Measurements from ENCODE around the gene CES1.
"Not testable (repeated sequence)": the region's sequence is repeated elsewhere in the genome, so short reads cannot be mapped to it uniquely, and the experiment has no call there.

Gene CES1

GRCh38 chr16:55832773-55833691 lies at the start of gene CES1:
CES1 (minus strand) TSS chr16:55833096; CDS start chr16:55833055, 41 bp downstream.
- DNase-seq (ENCODE audit: low read depth in 2 of 2, low spot score in 1 of 2), result no peak

- DNase-seq (ENCODE audit: low read depth in 2 of 2, low spot score in 1 of 2), result no peak
These were observed 44.0 kb upstream of the CES1 start for GRCh38 chr16:55876854-55877253.

GRCh38 chr16:55875273-55875672 lies 42.4 kb upstream of the CES1 start, which contains the start of gene CES5A:
CES5A (minus strand) TSS chr16:55875373; CDS start chr16:55875221, 152 bp downstream.
- no peak for DNase-seq (ENCODE audit: low read depth in 2 of 2, low spot score in 1 of 2)

GRCh38 chr16:55873122-55873521 lies 40.2 kb upstream of the CES1 start:
- DNase-seq (ENCODE audit: low read depth in 2 of 2, low spot score in 1 of 2), result no peak

GRCh38 chr16:55872130-55872529 lies 39.2 kb upstream of the CES1 start:
- DNase-seq (ENCODE audit: low read depth in 2 of 2, low spot score in 1 of 2), result no peak

DNA sequence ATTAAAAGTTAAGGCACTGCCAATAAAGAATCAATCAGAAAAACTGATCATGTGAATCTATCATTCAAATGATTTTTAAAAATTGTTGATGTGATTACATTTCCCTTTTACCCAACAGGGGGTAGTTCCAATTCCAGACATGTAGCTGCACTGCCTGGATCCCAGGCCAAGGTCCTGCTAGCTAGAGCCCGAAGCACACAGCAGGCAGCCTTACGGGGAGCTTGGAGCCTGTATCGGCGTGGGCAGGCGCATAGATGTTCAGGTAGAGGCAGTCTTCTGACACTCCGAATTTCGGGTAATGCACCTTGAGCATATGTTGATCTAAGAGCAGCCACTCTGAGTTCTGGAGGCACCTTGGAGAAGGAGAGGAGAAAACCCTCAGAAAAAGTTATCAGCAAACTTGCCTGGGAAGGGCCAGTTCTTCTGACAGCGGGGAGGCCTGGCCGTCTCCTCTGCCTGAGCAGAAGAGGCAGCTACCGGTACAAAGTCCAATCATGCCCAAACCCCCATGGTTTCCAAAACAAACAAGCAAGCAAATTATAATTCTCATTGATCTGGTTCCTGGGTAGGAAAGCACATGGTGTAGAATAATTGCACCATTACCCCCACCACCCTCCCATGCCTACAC lies 38.6 kb upstream of the CES1 start:
- no peak for DNase-seq (ENCODE audit: low read depth in 2 of 2, low spot score in 1 of 2)

DNA sequence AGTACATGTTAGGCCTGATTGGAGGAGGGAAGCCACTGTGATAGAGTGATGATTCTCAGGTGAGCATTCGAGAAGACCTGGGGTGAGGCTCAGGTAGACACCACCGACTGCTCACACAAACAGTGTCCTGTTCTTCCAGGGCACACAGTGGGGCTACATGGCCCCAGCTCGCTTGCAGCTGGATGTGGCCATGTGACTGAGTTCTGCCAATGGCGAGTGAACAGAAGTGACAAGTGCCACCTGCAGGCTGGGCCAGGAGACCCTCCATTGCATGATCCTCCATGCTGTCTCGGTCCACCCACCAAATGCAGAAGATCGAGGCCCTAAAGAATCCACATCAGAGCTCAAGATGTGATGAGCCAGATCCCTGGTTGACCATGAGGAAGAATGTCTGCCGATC lies 36.1 kb upstream of the CES1 start:
- no peak for DNase-seq (ENCODE audit: low read depth in 2 of 2, low spot score in 1 of 2)

GRCh38 chr16:55868137-55868536 lies 35.2 kb upstream of the CES1 start:
- no peak for DNase-seq (ENCODE audit: low read depth in 2 of 2, low spot score in 1 of 2)

DNA sequence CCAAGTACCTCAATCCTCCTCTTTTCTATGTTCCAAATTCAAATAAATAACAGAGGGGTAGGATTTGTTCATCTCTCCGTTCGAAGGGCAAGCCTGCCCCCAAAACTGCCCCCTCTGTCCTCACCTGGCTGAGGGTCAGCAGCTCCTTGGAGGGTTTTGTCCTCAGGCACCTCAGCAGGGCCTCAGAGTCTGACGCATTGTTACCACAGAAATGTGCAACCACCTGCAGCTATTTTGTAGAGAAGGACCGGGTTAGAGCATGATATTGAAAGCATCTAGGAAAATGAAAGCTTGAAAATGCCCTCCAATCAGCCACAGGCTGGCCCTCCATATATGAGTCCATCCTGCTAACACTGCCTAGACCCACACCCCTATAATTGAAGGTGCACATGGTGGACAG lies 28.4 kb upstream of the CES1 start:
- DNase-seq (ENCODE audit: low read depth in 2 of 2, low spot score in 1 of 2), result no peak

- not testable (repeated sequence) for DNase-seq (ENCODE audit: low read depth in 2 of 2, low spot score in 1 of 2)
These were observed 24.8 kb upstream of the CES1 start for GRCh38 chr16:55857650-55858049.

DNA sequence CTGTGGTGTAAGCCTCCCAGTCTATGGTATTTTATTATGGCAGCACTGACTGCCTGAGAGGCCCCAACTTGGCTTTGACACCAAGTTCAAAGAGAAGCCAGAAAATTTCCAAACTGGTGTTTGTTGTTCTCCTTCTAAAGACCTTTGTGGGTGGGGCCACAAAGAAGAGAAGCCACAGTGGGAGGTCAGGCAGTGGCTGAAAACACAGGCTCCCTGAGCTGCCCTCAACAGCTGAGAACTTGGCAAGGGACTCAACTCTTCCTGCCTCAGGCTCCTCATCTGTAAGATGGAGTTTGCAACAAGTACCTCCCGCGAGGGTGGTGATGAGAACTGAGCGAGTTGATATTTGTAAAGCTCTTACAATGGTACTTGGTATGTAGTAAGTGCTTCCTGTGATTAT lies 24.1 kb upstream of the CES1 start:
- no peak for DNase-seq (ENCODE audit: low read depth in 2 of 2, low spot score in 1 of 2)

- no peak for DNase-seq (ENCODE audit: low read depth in 2 of 2, low spot score in 1 of 2)
These were observed 20.2 kb upstream of the CES1 start for GRCh38 chr16:55853114-55853513.

DNA sequence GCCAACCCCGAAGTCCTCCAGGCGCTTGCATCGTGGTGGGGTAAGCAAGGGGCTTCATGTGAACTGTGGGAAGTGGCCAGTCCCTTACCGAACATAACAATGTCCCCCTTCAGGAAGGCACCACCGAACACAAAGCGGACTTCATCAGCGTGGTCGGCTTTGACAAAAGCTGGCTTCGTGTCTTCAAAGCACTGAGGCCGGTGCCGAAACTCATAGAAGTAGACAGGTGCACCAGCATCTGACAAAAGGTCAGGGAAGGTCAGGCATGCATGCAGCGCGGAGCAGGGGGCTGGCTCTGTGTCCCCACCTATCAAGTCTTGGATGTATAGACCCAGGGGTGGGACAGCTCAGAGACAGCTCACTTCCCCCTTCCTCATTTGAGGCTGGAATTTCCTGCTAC lies 16.6 kb upstream of the CES1 start:
- DNase-seq (ENCODE audit: low read depth in 2 of 2, low spot score in 1 of 2), result no peak

- no peak for DNase-seq (ENCODE audit: low read depth in 2 of 2, low spot score in 1 of 2)
These were observed 13.9 kb upstream of the CES1 start for GRCh38 chr16:55846598-55847346.

DNA sequence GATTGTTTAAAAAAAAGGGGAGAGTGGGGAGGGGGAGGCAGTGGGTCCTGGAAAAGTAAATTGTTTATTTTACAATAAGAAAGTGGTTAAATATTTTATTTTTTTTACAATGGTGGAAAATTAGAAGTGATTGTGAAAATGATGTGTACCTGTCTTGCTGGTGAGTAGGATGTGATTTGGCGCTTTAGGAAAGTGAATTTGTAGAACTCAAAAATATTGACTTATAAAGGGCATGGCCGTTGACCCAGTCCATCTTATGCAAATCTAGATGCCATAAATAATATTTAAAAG lies 10.2 kb upstream of the CES1 start:
- no peak for DNase-seq (ENCODE audit: low read depth in 2 of 2, low spot score in 1 of 2)

DNA sequence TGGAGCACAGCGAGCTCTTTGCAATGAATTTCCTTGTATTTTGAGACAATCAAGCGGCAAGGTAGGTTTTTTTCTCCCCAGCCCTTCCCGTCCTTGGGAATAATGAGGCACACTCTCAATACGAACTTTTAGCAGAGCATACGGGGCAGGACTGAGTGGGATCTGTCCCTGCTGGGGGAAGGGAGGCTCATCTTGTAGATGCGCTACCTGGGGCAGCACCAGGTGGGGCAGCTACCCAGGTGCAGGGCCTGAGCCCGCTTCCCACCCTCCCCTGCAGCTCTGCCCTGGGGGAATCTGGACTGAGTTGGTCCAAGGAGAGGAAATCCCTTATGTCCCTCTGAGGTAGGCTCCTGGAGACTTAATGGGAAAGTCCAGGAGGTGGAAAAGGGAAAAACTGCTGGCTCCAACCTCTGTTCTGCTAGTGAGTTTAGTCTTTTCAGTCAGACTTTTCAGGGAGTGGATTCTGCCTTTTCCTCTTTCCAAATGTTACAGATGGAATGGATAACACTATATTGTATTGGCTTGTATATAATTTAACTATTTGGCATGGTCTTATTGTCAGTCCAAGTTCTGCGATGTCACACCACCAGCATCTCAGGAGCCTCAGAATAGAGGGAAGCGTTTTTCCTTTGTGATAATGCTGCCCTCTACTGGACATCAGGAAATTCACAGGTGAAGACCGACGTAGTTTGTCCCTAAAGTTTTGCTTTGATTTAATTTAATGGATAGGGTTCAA lies 9.6 kb upstream of the CES1 start:
- no peak for DNase-seq (ENCODE audit: low read depth in 2 of 2, low spot score in 1 of 2)

DNA sequence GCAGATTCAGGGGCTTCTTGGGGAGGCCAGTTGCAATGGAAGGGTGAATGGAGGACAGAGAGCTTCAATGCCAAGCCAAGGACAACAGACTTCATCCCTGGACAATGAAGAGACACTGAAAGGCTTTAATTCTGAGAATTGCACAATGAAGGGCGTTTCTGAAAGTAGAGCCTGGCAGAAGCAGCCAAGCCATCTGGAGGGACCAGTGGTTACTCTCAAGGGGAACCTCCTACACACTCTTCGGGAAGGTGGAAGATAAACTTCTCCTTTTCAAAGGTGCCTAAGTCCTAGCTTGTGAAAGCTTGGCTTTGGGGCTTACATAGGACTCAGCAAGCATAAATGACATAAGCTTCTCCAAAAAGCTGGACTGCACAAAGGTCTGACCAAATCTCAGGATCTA lies 6.2 kb upstream of the CES1 start:
- no peak for DNase-seq (ENCODE audit: low read depth in 2 of 2, low spot score in 1 of 2)

- DNase-seq (ENCODE audit: low read depth in 2 of 2, low spot score in 1 of 2), result no peak
These were observed 3.3 kb upstream of the CES1 start for GRCh38 chr16:55836158-55836611.

DNA sequence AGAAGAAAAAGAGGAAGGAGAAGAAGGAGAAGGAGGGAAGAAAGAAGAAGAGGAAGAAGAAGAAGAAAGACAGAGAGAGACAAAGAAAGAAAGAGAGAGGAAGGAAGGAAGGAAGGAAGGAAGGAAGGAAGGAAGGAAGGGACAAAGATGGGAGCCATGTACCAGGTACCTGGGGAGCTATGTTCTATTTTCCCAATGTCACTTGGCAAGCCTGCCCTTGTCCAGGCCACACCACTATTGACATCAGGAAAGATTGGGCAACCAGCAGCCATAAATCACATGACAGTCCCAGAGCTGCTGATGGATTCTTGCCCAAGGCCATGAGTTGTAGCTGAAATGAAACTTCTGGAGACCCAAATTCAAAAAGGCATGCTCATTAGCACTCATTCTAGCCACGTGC lies 2.7 kb upstream of the CES1 start:
- no peak for DNase-seq (ENCODE audit: low read depth in 2 of 2, low spot score in 1 of 2)

GRCh38 chr16:55835173-55835572 lies 2.3 kb upstream of the CES1 start:
- not testable (repeated sequence) for DNase-seq (ENCODE audit: low read depth in 2 of 2, low spot score in 1 of 2)

DNA sequence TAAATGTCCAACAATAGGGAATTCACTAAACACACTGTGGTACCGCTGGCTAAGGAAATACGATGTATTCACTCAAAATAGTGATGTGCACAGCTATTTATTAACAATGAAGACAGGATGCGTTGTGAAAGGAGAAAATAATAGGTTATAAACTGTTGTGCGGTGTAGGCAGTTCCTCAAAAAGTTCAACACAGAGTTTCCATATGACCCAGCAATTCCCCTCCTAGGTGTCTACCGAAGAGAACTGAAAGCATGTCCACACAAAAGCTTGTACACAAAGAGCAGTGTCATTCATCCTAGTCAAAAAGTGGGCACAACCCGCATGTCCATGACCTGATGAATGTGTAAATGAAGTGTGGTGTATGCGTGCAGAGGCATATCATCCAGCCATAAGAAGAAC lies 1.2 kb upstream of the CES1 start:
- no peak for DNase-seq (ENCODE audit: low read depth in 2 of 2, low spot score in 1 of 2)
